MM.1S (cell line): ENCODE data around the gene TEX101.

Source experiments
- EZH2 ChIP-seq: fragments of 300-600 bp; sonication (generic); optimal IDR thresholded peaks from 2 replicates; pipeline ENCODE3; 2017; ENCODE audit warnings: low read depth, mild to moderate bottlenecking, antibody characterized with exemption, low read length, mixed read lengths
- EZH2phosphoT487 ChIP-seq: fragments of 300-600 bp; sonication (generic); IDR thresholded peaks from 2 replicates; pipeline ENCODE4 v1.6.1; 2018; ENCODE audit warnings: antibody characterized with exemption, low read length
- TF ChIP-seq, protein P1 (sequence below): fragments of 300-600 bp; sonication (generic); IDR thresholded peaks from 2 replicates; pipeline ENCODE4 v1.5.1; 2016; ENCODE audit warnings: antibody characterized with exemption, low read length, mixed read lengths

DNA sequence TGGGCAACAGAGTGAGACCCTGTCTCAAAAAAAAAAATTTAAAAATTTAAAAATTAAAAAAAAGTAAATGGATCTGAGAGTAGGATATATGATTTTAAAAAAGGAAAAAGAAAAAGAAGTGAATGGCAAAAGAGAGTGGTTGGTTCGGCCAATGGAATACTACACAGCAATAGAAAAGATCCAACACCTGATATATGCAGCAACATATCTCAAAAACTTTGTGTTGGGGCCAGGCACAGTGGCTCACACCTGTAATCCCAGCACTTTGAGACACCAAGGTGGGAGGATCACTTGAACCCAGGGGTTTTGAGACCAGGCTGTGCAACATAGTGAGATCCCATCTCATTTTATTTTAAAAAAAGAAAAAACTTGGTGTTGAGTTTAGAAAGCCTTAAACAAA, 52.1 kb downstream of the TEX101 start:
- TF ChIP-seq EZH2 (no peak), EZH2phosphoT487 (no peak)
- TF ChIP-seq, protein P1, sequence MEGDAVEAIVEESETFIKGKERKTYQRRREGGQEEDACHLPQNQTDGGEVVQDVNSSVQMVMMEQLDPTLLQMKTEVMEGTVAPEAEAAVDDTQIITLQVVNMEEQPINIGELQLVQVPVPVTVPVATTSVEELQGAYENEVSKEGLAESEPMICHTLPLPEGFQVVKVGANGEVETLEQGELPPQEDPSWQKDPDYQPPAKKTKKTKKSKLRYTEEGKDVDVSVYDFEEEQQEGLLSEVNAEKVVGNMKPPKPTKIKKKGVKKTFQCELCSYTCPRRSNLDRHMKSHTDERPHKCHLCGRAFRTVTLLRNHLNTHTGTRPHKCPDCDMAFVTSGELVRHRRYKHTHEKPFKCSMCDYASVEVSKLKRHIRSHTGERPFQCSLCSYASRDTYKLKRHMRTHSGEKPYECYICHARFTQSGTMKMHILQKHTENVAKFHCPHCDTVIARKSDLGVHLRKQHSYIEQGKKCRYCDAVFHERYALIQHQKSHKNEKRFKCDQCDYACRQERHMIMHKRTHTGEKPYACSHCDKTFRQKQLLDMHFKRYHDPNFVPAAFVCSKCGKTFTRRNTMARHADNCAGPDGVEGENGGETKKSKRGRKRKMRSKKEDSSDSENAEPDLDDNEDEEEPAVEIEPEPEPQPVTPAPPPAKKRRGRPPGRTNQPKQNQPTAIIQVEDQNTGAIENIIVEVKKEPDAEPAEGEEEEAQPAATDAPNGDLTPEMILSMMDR: no peak
